Endothelial cell (in vitro differentiated cells): ENCODE results near the gene CLDN3. TPM values are rescaled to one million over a fixed set of nuclear protein-coding genes. Genes with fewer than 3 reads are reported as not detected.
"Not testable (repeated sequence)": the region's sequence is repeated elsewhere in the genome, so short reads cannot be mapped to it uniquely, and the experiment has no call there.

Source experiments
- DNase-seq: peaks from one replicate; pipeline ENCODE4 v3.0.0; 2021; ENCODE audit warnings: low spot score
- H3K27ac Mint-ChIP-seq: one replicate; pipeline ENCODE4 v1.8.0; 2021; ENCODE audit warnings: mixed read lengths, inconsistent platforms; ENCODE audit not compliant: unreplicated experiment
- H3K27me3 Mint-ChIP-seq: one replicate; pipeline ENCODE4 v1.8.0; 2021; ENCODE audit warnings: mild to moderate bottlenecking, moderate library complexity, mixed read lengths, inconsistent platforms; ENCODE audit not compliant: unreplicated experiment
- H3K36me3 Mint-ChIP-seq: one replicate; pipeline ENCODE4 v1.8.0; 2021; ENCODE audit warnings: mild to moderate bottlenecking, low read depth, mixed read lengths, inconsistent platforms; ENCODE audit not compliant: unreplicated experiment
- H3K4me1 Mint-ChIP-seq: one replicate; pipeline ENCODE4 v1.8.0; 2021; ENCODE audit warnings: mild to moderate bottlenecking, mixed read lengths, inconsistent platforms; ENCODE audit not compliant: unreplicated experiment
- H3K4me3 Mint-ChIP-seq: one replicate; pipeline ENCODE4 v1.8.0; 2021; ENCODE audit warnings: mild to moderate bottlenecking, mixed read lengths, inconsistent platforms; ENCODE audit not compliant: unreplicated experiment
- H3K9me3 Mint-ChIP-seq: one replicate; pipeline ENCODE4 v1.8.0; 2021; ENCODE audit warnings: mixed read lengths, inconsistent platforms; ENCODE audit not compliant: unreplicated experiment
- CTCF ChIP-seq: fragments of 200-600 bp; sonication (generic); IDR thresholded peaks from one replicate; pipeline ENCODE4 v1.5.0; 2021; ENCODE audit warnings: antibody characterized with exemption; ENCODE audit not compliant: unreplicated experiment
- total RNA-seq: library from RNA; stranded (reverse); fragmentation: NEBNext Ultra II Directional; extraction: Animal tissue kit (Norgen Biotek cat#: 25700); gene quantifications from one replicate; pipeline ENCODE4 v1.2.1, GENCODE V29; 2021; ENCODE audit not compliant: unreplicated experiment

CLDN3 gene
- total RNA-seq, 1 donor from 2014 or later, result 0.36 TPM

DNA sequence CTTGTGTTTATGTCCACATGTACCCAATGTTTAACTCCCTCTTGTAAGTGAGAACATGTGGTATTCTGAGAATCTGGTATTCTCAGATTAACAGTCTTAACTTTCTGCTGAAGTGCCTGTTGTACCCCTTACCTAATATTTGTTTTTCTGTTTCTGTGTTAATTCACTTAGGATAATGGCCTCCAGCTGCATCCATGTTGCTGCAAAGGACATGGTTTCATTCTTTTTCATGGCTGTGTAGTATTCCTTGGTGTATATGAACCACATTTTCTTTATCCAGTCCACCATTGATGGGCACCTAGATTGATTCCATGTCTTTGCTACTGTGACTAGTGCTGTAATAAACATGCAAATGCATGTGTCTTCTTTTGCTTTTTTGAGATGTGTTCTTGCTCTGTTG is 25.1 kb upstream of the CLDN3 start:
- H3K4me1 Mint-ChIP-seq, H3K27ac Mint-ChIP-seq, H3K9me3 Mint-ChIP-seq, H3K4me3 Mint-ChIP-seq, DNase-seq, H3K36me3 Mint-ChIP-seq, H3K27me3 Mint-ChIP-seq: not testable (repeated sequence)

DNA sequence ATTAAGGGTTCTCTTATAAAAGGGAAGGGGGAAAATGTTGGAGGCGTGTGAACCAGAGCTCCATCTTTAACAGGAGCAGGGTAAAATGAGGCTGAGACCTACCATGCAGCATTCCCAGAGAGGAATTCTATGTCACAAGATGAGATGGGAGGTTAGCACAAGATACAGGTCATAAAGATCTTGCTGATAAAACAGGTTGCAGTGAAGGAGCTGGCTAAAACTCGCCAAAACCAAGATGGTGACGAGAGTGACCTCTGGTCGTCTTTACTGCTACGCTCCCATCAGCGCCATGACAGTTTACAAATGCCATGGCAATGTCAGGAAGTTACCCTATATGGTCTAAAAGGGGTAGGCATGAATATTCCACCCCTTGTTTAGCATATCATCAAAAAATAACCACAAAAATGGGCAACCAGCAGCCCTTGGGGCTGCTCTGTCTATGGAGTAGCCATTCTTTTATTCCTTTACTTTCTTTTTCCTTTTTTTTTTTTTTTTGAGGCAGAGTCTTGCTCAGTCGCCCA is 21.2 kb upstream of the CLDN3 start:
- not testable (repeated sequence) for DNase-seq, H3K4me3 Mint-ChIP-seq, H3K9me3 Mint-ChIP-seq, H3K4me1 Mint-ChIP-seq, H3K27ac Mint-ChIP-seq, H3K36me3 Mint-ChIP-seq, H3K27me3 Mint-ChIP-seq

DNA sequence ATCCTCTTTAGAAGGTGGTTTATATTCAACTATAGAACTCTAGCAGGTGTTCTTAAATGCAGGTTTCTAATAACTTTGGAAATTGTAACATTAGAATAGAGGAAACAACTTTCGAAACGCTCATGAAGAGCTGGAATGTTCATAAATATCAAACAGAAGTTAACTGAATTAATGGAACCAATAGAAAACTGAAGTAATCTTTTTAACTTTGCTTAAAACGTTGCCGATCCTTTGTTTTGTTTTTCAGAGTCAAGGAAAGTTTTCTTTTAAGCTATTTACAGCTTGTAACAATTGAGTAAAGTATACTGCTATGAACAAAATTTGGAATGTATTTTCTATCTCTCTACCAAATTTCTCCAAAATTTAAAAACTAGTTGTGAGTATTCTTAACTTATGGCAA is 19.0 kb upstream of the CLDN3 start:
- H3K9me3 Mint-ChIP-seq, result no peaks in the 10 kb centered on the region
- no peak for DNase-seq
- no peak for TF ChIP-seq CTCF
- no peak overlapping the region for H3K27ac Mint-ChIP-seq
- H3K27me3 Mint-ChIP-seq, result no peaks in the 10 kb centered on the region
- H3K4me3 Mint-ChIP-seq, result no peak overlapping the region
- H3K4me1 Mint-ChIP-seq, result no peaks in the 10 kb centered on the region
- H3K36me3 Mint-ChIP-seq, result peaks cover 3% of the 10 kb centered on the region

DNA sequence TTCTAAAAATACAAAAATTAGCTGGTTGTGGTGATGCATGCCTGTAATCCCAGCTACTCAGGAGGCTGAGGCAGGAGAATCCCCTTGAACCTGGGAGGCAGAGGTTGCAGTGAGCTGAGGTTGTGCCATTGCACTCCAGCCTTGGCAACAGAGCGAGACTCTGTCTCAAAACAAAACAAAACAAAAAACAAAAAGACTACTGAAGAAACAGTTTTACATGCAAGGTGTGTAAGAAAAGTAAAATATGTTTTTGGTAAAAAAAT is 17.6 kb upstream of the CLDN3 start:
- not testable (repeated sequence) for H3K27me3 Mint-ChIP-seq, DNase-seq, H3K4me1 Mint-ChIP-seq, H3K9me3 Mint-ChIP-seq, H3K27ac Mint-ChIP-seq, H3K4me3 Mint-ChIP-seq, H3K36me3 Mint-ChIP-seq

DNA sequence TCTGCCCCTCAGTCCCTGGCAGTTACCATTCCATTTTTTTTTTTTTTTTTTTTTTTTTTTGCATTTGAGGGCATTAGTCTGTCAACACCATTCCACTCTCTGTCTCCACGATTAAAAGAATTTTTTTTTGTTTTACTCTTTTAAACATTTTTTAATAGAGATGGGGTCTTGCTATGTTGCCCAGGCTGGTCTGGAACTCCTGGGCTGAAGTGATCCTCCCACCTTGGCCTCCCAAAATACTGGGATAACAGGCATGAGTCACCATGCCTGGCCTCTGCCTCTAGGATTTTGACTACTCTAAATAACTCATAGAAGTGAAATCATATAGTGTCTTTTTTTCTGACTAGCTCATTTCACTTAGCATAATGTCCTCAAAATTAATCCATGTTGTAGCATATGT is 16.5 kb upstream of the CLDN3 start:
- DNase-seq, result no peak
- Mint-ChIP-seq H3K36me3 (no peaks in the 10 kb centered on the region), H3K4me3 (no peak overlapping the region), H3K27me3 (no peaks in the 10 kb centered on the region), H3K9me3 (no peaks in the 10 kb centered on the region), H3K27ac (no peak overlapping the region), H3K4me1 (no peaks in the 10 kb centered on the region)
- TF ChIP-seq CTCF, result no peak

DNA sequence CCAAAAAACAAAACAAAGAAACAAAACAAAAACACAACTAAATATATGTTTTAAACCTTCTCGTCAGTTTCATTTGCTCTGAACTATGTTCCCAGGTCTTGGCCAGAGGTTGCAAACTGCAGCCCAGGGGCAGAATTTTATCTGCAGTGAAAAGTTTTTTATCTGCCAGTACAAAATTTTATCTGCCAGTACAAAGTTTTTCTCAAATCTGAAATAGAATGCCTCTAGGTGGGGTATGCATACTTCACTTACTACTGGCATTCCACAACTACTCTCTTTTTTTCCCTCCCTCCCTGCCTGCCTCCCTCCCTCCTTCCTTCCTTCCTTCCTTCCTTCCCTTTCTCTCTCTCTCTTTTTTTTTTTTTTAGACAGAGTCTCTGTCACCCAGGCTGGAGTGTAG is 9.4 kb upstream of the CLDN3 start:
- no peak for DNase-seq
- no peaks in the 10 kb centered on the region for H3K27me3 Mint-ChIP-seq
- no peak for TF ChIP-seq CTCF
- peaks cover 6% of the 10 kb centered on the region for H3K4me1 Mint-ChIP-seq
- H3K36me3 Mint-ChIP-seq, result peaks cover 3% of the 10 kb centered on the region
- no peak overlapping the region for H3K4me3 Mint-ChIP-seq
- H3K27ac Mint-ChIP-seq, result no peak overlapping the region
- peaks cover 3% of the 10 kb centered on the region for H3K9me3 Mint-ChIP-seq
